ENCODE results near the gene ALDH3A1. TPM values are rescaled to one million over a fixed set of nuclear protein-coding genes. Genes with fewer than 3 reads are reported as not detected.

The ALDH3A1 gene
- total RNA-seq, 5 donors from 2014 or later (not counting 1 experiment from before 2014, with no cell fraction given): not detected

GRCh38 chr17:19763416-19763815 is 15.3 kb upstream of the ALDH3A1 start:
- H3K4me3 ChIP-seq (ENCODE audit: control insufficient read depth in 1 of 2, extremely low read depth in 1 of 2, low read length in 1 of 2): no peak overlapping the region
- Mint-ChIP-seq H3K36me3 (no peaks in the 10 kb centered on the region), H3K9me3 (no peaks in the 10 kb centered on the region), H3K27ac (no peak overlapping the region), H3K27me3 (peaks cover 2 to 9% of the 10 kb centered on the region in 2 donors), H3K4me3 (no peak overlapping the region), H3K4me1 (peaks cover 17 to 21% (median 19%) of the 10 kb centered on the region in 3 donors)
- no peak for DNase-seq
- ATAC-seq (replicated peaks in 1 of 4): no peak
- no peaks in the 10 kb centered on the region for H3K36me3 ChIP-seq (ENCODE audit: control insufficient read depth in 2 of 2, extremely low read depth in 1 of 2, insufficient read depth in 1 of 2, low read length in 1 of 2)
- H3K27ac ChIP-seq (ENCODE audit: low read length): no peak overlapping the region
- WGBS (ENCODE audit: insufficient coverage): 85% methylated on average over 2 of the region's 2 CpGs
- ChIA-PET CTCF (interaction anchor here (0.7 to 2.2 kb wide), 9 partner anchors 13 to 386 kb away, joined by 3 to 11 read pairs (median 5); partner anchors contain the start of genes ALDH3A2 (in 1 of the 2) and MAPK7 (in 1 of the 2)), POLR2A (no interaction called here)
- H3K4me1 ChIP-seq (ENCODE audit: control insufficient read depth in 1 of 2, extremely low read depth in 1 of 2, insufficient read depth in 2 of 2, low read length in 2 of 2): peaks cover 5 to 25% of the 10 kb centered on the region in 2 experiments
- no peaks in the 10 kb centered on the region for H3K9me3 ChIP-seq
- H3K27me3 ChIP-seq (replicated peaks in 1 of 2; ENCODE audit: control insufficient read depth in 2 of 2, extremely low read depth in 1 of 2, insufficient read depth in 2 of 2, low read length in 1 of 2): peaks cover 0 to 35% of the 10 kb centered on the region in 2 experiments

DNA sequence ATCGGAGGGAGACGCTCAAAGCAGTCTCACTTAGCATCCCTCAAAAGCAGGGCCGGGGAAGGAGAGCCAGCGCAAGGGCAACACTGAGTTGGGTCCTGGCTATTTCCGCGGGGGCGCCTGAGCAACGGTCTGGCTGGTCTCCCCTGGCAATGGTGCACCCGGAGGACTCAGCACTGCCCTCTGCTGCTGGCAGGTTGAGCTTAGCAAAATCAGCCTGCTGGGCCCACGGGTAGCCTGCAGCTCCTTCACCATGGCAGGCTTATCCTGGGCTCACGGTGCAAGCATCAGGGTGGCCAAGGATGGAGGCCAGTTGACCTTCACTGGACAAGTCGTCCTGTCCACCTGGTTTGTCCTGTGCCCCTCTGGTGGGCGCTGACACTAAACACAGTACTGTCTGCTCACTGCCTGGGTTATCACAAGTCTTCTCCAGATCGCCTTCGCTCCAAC is 14.4 kb upstream of the ALDH3A1 start:
- H3K36me3 Mint-ChIP-seq: no peaks in the 10 kb centered on the region
- no peak overlapping the region for H3K27ac Mint-ChIP-seq
- ATAC-seq (replicated peaks in 1 of 4) (peak in 3 of 4 experiments; percentile 50 to 70 (median 66)), DNase-seq (peak in 33 of 35 experiments; percentile 38 to 78 (median 60))
- no peaks in the 10 kb centered on the region for H3K9me3 Mint-ChIP-seq
- H3K4me3 ChIP-seq (ENCODE audit: control insufficient read depth in 1 of 2, extremely low read depth in 1 of 2, low read length in 1 of 2): no peak overlapping the region
- POLR2A ChIA-PET: interaction anchor here in 1 of 2 donors (1.3 kb wide), 1 partner anchor 115 kb away, joined by 3 read pairs; no protein-coding TSS in a partner anchor
- H3K4me3 Mint-ChIP-seq: no peak overlapping the region
- CTCF ChIA-PET: interaction anchor here (0.8 to 2.3 kb wide), 11 partner anchors 9 to 400 kb away, joined by 3 to 21 read pairs (median 5); partner anchors contain the start of genes ALDH3A2 (in 1 of the 2) and B9D1 (in 1 of the 2)
- H3K9me3 ChIP-seq: no peaks in the 10 kb centered on the region
- H3K27ac ChIP-seq (ENCODE audit: low read length): no peak overlapping the region
- peaks cover 6 to 14% of the 10 kb centered on the region in 2 donors for H3K27me3 Mint-ChIP-seq
- peaks cover 5 to 23% of the 10 kb centered on the region in 2 experiments for H3K4me1 ChIP-seq (ENCODE audit: control insufficient read depth in 1 of 2, extremely low read depth in 1 of 2, insufficient read depth in 2 of 2, low read length in 2 of 2)
- no peaks in the 10 kb centered on the region for H3K36me3 ChIP-seq (ENCODE audit: control insufficient read depth in 2 of 2, extremely low read depth in 1 of 2, insufficient read depth in 1 of 2, low read length in 1 of 2)
- H3K4me1 Mint-ChIP-seq: peaks cover 9 to 12% (median 11%) of the 10 kb centered on the region in 3 donors
- peaks cover 0 to 43% of the 10 kb centered on the region in 2 experiments for H3K27me3 ChIP-seq (replicated peaks in 1 of 2; ENCODE audit: control insufficient read depth in 2 of 2, extremely low read depth in 1 of 2, insufficient read depth in 2 of 2, low read length in 1 of 2)
- WGBS (ENCODE audit: insufficient coverage): 29% methylated on average over 15 of the region's 15 CpGs

- Mint-ChIP-seq H3K4me1 (peaks cover 0 to 2% (median 0%) of the 10 kb centered on the region in 3 donors), H3K36me3 (no peaks in the 10 kb centered on the region), H3K9me3 (no peaks in the 10 kb centered on the region), H3K27me3 (peaks cover 13 to 25% of the 10 kb centered on the region in 2 donors), H3K27ac (no peak overlapping the region), H3K4me3 (no peak overlapping the region)
- Histone ChIP-seq H3K36me3 (ENCODE audit: control insufficient read depth in 2 of 2, extremely low read depth in 1 of 2, insufficient read depth in 1 of 2, low read length in 1 of 2) (no peaks in the 10 kb centered on the region), H3K4me3 (ENCODE audit: control insufficient read depth in 1 of 2, extremely low read depth in 1 of 2, low read length in 1 of 2) (no peak overlapping the region), H3K9me3 (no peaks in the 10 kb centered on the region), H3K27ac (ENCODE audit: low read length) (no peak overlapping the region), H3K27me3 (replicated peaks in 1 of 2; ENCODE audit: control insufficient read depth in 2 of 2, extremely low read depth in 1 of 2, insufficient read depth in 2 of 2, low read length in 1 of 2) (peaks cover 0 to 49% of the 10 kb centered on the region in 2 experiments), H3K4me1 (ENCODE audit: control insufficient read depth in 1 of 2, extremely low read depth in 1 of 2, insufficient read depth in 2 of 2, low read length in 2 of 2) (peaks cover 0 to 7% of the 10 kb centered on the region in 2 experiments)
- WGBS (ENCODE audit: insufficient coverage): 68% methylated on average over 9 of the region's 9 CpGs
- CTCF ChIA-PET: interaction anchor here in 1 of 2 donors (0.9 to 2.3 kb wide), 2 partner anchors 11 to 327 kb away, joined by 4 to 8 read pairs; no protein-coding TSS in a partner anchor
- DNase-seq: no peak
- POLR2A ChIA-PET: no interaction called here
- ATAC-seq (replicated peaks in 1 of 4): no peak
Observed at GRCh38 chr17:19760746-19761145, 12.6 kb upstream of the ALDH3A1 start.

GRCh38 chr17:19759568-19760549 is 11.8 kb upstream of the ALDH3A1 start:
- WGBS (ENCODE audit: insufficient coverage): 83% methylated on average over 15 of the region's 24 CpGs
- peaks cover 14 to 27% of the 10 kb centered on the region in 2 donors for H3K27me3 Mint-ChIP-seq
- Histone ChIP-seq H3K27me3 (replicated peaks in 1 of 2; ENCODE audit: control insufficient read depth in 2 of 2, extremely low read depth in 1 of 2, insufficient read depth in 2 of 2, low read length in 1 of 2) (peaks cover 0 to 55% of the 10 kb centered on the region in 2 experiments), H3K36me3 (ENCODE audit: control insufficient read depth in 2 of 2, extremely low read depth in 1 of 2, insufficient read depth in 1 of 2, low read length in 1 of 2) (no peaks in the 10 kb centered on the region), H3K4me1 (ENCODE audit: control insufficient read depth in 1 of 2, extremely low read depth in 1 of 2, insufficient read depth in 2 of 2, low read length in 2 of 2) (peaks cover 0 to 7% of the 10 kb centered on the region in 2 experiments), H3K9me3 (no peaks in the 10 kb centered on the region), H3K27ac (ENCODE audit: low read length) (no peak overlapping the region), H3K4me3 (ENCODE audit: control insufficient read depth in 1 of 2, extremely low read depth in 1 of 2, low read length in 1 of 2) (no peak overlapping the region)
- ATAC-seq (replicated peaks in 1 of 4): no peak
- no peaks in the 10 kb centered on the region for H3K36me3 Mint-ChIP-seq
- no peak overlapping the region for H3K4me3 Mint-ChIP-seq
- ChIA-PET POLR2A (no interaction called here), CTCF (interaction anchor here (0.6 to 0.9 kb wide), 3 partner anchors 7 to 326 kb away, joined by 3 to 6 read pairs (median 4); no protein-coding TSS in a partner anchor)
- H3K27ac Mint-ChIP-seq: no peak overlapping the region
- DNase-seq: peak in 1 of 35 experiments; percentile 22
- H3K4me1 Mint-ChIP-seq: peaks cover 0 to 2% (median 0%) of the 10 kb centered on the region in 3 donors
- H3K9me3 Mint-ChIP-seq: no peaks in the 10 kb centered on the region

GRCh38 chr17:19757536-19758180 is 9.6 kb upstream of the ALDH3A1 start:
- peaks cover 21 to 27% of the 10 kb centered on the region in 2 donors for H3K27me3 Mint-ChIP-seq
- H3K4me1 ChIP-seq (ENCODE audit: control insufficient read depth in 1 of 2, extremely low read depth in 1 of 2, insufficient read depth in 2 of 2, low read length in 2 of 2): peaks cover 0 to 5% of the 10 kb centered on the region in 2 experiments
- no peaks in the 10 kb centered on the region for H3K9me3 Mint-ChIP-seq
- DNase-seq (no peak), ATAC-seq (replicated peaks in 1 of 4) (no peak)
- ChIA-PET CTCF (interaction anchor here (0.6 to 1.2 kb wide), 2 partner anchors 10 to 12 kb away, joined by 4 to 5 read pairs; no protein-coding TSS in a partner anchor), POLR2A (no interaction called here)
- H3K4me1 Mint-ChIP-seq: no peaks in the 10 kb centered on the region
- H3K27me3 ChIP-seq (replicated peaks in 1 of 2; ENCODE audit: control insufficient read depth in 2 of 2, extremely low read depth in 1 of 2, insufficient read depth in 2 of 2, low read length in 1 of 2): peaks cover 0 to 60% of the 10 kb centered on the region in 2 experiments
- no peak overlapping the region for H3K4me3 ChIP-seq (ENCODE audit: control insufficient read depth in 1 of 2, extremely low read depth in 1 of 2, low read length in 1 of 2)
- no peaks in the 10 kb centered on the region for H3K36me3 ChIP-seq (ENCODE audit: control insufficient read depth in 2 of 2, extremely low read depth in 1 of 2, insufficient read depth in 1 of 2, low read length in 1 of 2)
- no peak overlapping the region for H3K4me3 Mint-ChIP-seq
- H3K9me3 ChIP-seq: no peaks in the 10 kb centered on the region
- no peak overlapping the region for H3K27ac ChIP-seq (ENCODE audit: low read length)
- no peak overlapping the region for H3K27ac Mint-ChIP-seq
- H3K36me3 Mint-ChIP-seq: no peaks in the 10 kb centered on the region
- 83% methylated on average over 7 of the region's 12 CpGs for WGBS (ENCODE audit: insufficient coverage)

- ChIA-PET POLR2A (no interaction called here), CTCF (interaction anchor here in 1 of 2 donors (1.1 kb wide), 1 partner anchor 14 kb away, joined by 3 read pairs; no protein-coding TSS in a partner anchor)
- Mint-ChIP-seq H3K9me3 (no peaks in the 10 kb centered on the region), H3K36me3 (no peaks in the 10 kb centered on the region), H3K27me3 (peaks cover 21 to 27% of the 10 kb centered on the region in 2 donors), H3K4me1 (no peaks in the 10 kb centered on the region), H3K27ac (no peak overlapping the region), H3K4me3 (no peak overlapping the region)
- ATAC-seq (replicated peaks in 1 of 4): no peak
- WGBS (ENCODE audit: insufficient coverage): 83% methylated on average over 8 of the region's 10 CpGs
- Histone ChIP-seq H3K27me3 (replicated peaks in 1 of 2; ENCODE audit: control insufficient read depth in 2 of 2, extremely low read depth in 1 of 2, insufficient read depth in 2 of 2, low read length in 1 of 2) (peaks cover 0 to 50% of the 10 kb centered on the region in 2 experiments), H3K27ac (ENCODE audit: low read length) (no peak overlapping the region), H3K4me3 (ENCODE audit: control insufficient read depth in 1 of 2, extremely low read depth in 1 of 2, low read length in 1 of 2) (no peak overlapping the region), H3K36me3 (ENCODE audit: control insufficient read depth in 2 of 2, extremely low read depth in 1 of 2, insufficient read depth in 1 of 2, low read length in 1 of 2) (no peaks in the 10 kb centered on the region), H3K9me3 (no peaks in the 10 kb centered on the region), H3K4me1 (ENCODE audit: control insufficient read depth in 1 of 2, extremely low read depth in 1 of 2, insufficient read depth in 2 of 2, low read length in 2 of 2) (no peaks in the 10 kb centered on the region)
- DNase-seq: no peak
Observed at GRCh38 chr17:19756546-19756945, 8.4 kb upstream of the ALDH3A1 start.
